DOHH2 (cell line): Measurements from ENCODE around the gene CDC42SE2.

Experiments
- EZH2phosphoT487 ChIP-seq: fragments of 200-600 bp; sonication (generic); IDR thresholded peaks from 2 replicates; pipeline ENCODE4 v1.6.1; 2017; ENCODE audit warnings: borderline replicate concordance, mild to moderate bottlenecking, antibody characterized with exemption, low read length, moderate library complexity, mixed read lengths
- TF ChIP-seq, protein P1 (sequence below): fragments of 200-600 bp; sonication (generic); IDR thresholded peaks from one replicate; pipeline ENCODE4 v1.5.1; 2014; ENCODE audit warnings: antibody characterized with exemption, mild to moderate bottlenecking, low read depth, low read length; ENCODE audit not compliant: poor library complexity, severe bottlenecking

DNA sequence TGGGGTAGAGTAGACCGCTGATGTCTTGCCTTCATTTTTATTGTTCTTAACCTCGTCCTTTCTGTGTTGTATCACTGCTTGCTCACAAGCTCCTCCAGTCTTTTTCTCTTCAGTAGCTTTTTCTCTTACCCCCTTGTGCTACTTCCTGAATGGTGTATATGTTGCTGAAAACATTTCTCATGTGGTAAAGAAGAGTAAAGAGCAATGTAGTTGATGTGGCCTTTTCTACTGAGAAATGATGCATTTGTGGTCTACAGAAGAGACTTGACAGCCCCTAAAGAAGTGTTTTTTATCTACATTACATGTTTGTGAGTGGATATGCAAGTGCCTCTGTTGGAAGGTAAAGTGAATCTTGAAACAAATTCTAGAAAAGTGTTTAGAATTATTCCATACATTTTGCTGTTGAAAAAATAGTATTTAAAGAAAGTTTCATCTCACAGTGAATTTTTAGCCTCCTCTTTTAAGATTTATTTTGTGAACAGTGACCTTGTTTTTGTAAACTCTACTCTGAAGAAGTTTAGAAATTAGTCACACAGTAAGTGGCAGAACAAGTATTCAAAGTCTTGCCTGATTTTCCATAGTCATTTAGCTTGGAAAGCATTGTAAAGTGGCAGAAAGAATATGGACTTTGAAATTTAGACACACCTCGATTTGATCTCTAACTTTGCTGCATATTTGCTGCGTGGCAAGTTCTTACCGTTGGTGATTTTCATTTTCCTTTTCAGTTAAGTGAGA lies 17.4 kb downstream of the CDC42SE2 start:
- TF ChIP-seq, protein P1, sequence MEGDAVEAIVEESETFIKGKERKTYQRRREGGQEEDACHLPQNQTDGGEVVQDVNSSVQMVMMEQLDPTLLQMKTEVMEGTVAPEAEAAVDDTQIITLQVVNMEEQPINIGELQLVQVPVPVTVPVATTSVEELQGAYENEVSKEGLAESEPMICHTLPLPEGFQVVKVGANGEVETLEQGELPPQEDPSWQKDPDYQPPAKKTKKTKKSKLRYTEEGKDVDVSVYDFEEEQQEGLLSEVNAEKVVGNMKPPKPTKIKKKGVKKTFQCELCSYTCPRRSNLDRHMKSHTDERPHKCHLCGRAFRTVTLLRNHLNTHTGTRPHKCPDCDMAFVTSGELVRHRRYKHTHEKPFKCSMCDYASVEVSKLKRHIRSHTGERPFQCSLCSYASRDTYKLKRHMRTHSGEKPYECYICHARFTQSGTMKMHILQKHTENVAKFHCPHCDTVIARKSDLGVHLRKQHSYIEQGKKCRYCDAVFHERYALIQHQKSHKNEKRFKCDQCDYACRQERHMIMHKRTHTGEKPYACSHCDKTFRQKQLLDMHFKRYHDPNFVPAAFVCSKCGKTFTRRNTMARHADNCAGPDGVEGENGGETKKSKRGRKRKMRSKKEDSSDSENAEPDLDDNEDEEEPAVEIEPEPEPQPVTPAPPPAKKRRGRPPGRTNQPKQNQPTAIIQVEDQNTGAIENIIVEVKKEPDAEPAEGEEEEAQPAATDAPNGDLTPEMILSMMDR = no peak
- TF ChIP-seq EZH2phosphoT487 = no peak
